Measurements from ENCODE around the gene ZBTB17. TPM values are rescaled to one million over a fixed set of nuclear protein-coding genes. Genes with fewer than 3 reads are reported as not detected.

ZBTB17 gene
- total and polyA plus RNA-seq, 2 of the 4 experiments (the other 2 are of a cell fraction) = 26.3 to 58.2 TPM

GRCh38 chr1:15915991-15916390, 59.9 kb downstream of the ZBTB17 start:
- Histone ChIP-seq H3K9me3 (ENCODE audit: control insufficient read depth, insufficient read depth, low read length) (no peaks in the 10 kb centered on the region), H2AFZ (replicated peaks; ENCODE audit: low read length, poor library complexity) (no peak overlapping the region), H4K91ac (ENCODE audit: insufficient read depth, low read depth, low read length) (no peak overlapping the region), H3K56ac (ENCODE audit: extremely low read depth, insufficient read depth, low read length) (peak overlapping the region; percentile 3; the same call in 1 of the 2 replicates), H3K4me3 (ENCODE audit: insufficient read depth, low read depth, low read length) (peak overlapping the region; percentile 24; the same call in 1 of the 2 replicates), H3K9ac (ENCODE audit: low read depth, low read length) (peak overlapping the region; percentile 21; the same call in 1 of the 2 replicates), H4K20me1 (ENCODE audit: insufficient read depth, low read length) (no peaks in the 10 kb centered on the region), H3K27ac (ENCODE audit: insufficient read depth, low read length) (peak overlapping the region; percentile 45; the same call in 1 of the 2 replicates), H3K4ac (ENCODE audit: low read depth, low read length) (peak overlapping the region; percentile 42; the same call in 1 of the 2 replicates), H2BK15ac (ENCODE audit: low read depth, low read length) (no peak overlapping the region; the same call in 2 of the 3 replicates), H3K4me2 (ENCODE audit: low read depth, low read length) (peak overlapping the region; percentile 92), H3K18ac (ENCODE audit: low read depth, low read length) (peak overlapping the region; percentile 49; the same call in 1 of the 2 replicates), H2BK120ac (ENCODE audit: low read depth, low read length) (peak overlapping the region; percentile 58; the same call in 1 of the 2 replicates), H2BK20ac (ENCODE audit: low read depth, low read length) (no peak overlapping the region; the same call in 1 of the 2 replicates), H3K36me3 (ENCODE audit: control insufficient read depth, insufficient read depth, low read length) (peaks cover 8% of the 10 kb centered on the region), H3K14ac (replicated peaks; ENCODE audit: low read depth, low read length) (peak overlapping the region; percentile 86), H4K5ac (ENCODE audit: low read depth, low read length) (no peak overlapping the region), H2AK5ac (ENCODE audit: low read depth, low read length) (peak overlapping the region; percentile 39; the same call in 1 of the 2 replicates), H3K23ac (ENCODE audit: low read depth, low read length) (peak overlapping the region; percentile 91; the same call in 1 of the 2 replicates), H2AK9ac (replicated peaks; ENCODE audit: low read depth, low read length, poor library complexity) (no peak overlapping the region), H3K79me1 (ENCODE audit: low read depth in 1 of 2, low read length in 2 of 2) (peaks cover 32 to 66% of the 10 kb centered on the region in 2 experiments), H3K27me3 (ENCODE audit: control insufficient read depth, insufficient read depth, low read length) (no peaks in the 10 kb centered on the region), H4K8ac (ENCODE audit: low read depth in 2 of 2, low read length in 2 of 2) (peak overlapping the region in 1 of 2 experiments; percentile 62; a peak in 2 of 4 replicates), H2BK5ac (ENCODE audit: low read depth, low read length, poor library complexity, severe bottlenecking) (peak overlapping the region; percentile 74), H3K4me1 (ENCODE audit: control insufficient read depth, insufficient read depth, low read length) (peaks cover 4% of the 10 kb centered on the region), H3K9me1 (ENCODE audit: insufficient read depth, low read length) (peaks cover 6% of the 10 kb centered on the region; the same call in 1 of the 2 replicates)
- ATAC-seq (ENCODE audit: low read depth) (peak; percentile 30; the same call in 1 of the 2 replicates), DNase-seq (peak; percentile 41)
- dilution Hi-C loops (cut with HindIII; ENCODE audit: low sequenced_read_pairs, unreplicated experiment) (no loop called here), in situ Hi-C loops (cut with MboI; ENCODE audit: low sequenced_read_pairs) (no loop called here), intact Hi-C loops (cut with micrococcal nuclease) (loop anchor here (5.0 kb wide), 1 partner anchor 64 kb away; no protein-coding TSS in a partner anchor)
- WGBS, 2 experiments (ENCODE audit: extremely low coverage in 2 of 2, insufficient read length in 1 of 2) = no CpG with 5 or more reads among the region's 4 CpGs
- CTCF ChIA-PET = interaction anchor here (0.6 to 1.5 kb wide), 2 partner anchors 18 to 100 kb away, joined by 3 read pairs; no protein-coding TSS in a partner anchor
- no TSS peak for BruUV-seq (replicated peaks)
- TF ChIP-seq BHLHE40 (IDR thresholded peaks at IDR 0.05; ENCODE audit: low read depth, low read length) (no peak), CEBPB (IDR thresholded peaks at IDR 0.05; ENCODE audit: low read depth, low read length) (no peak), SMC3 (IDR thresholded peaks at IDR 0.05; ENCODE audit: low read depth, low read length) (no peak), CHD1 (IDR thresholded peaks at IDR 0.05; ENCODE audit: low read depth, low read length) (no peak), MAFK (IDR thresholded peaks at IDR 0.05; ENCODE audit: low read depth, low read length) (no peak), MXI1 (IDR thresholded peaks at IDR 0.05; ENCODE audit: borderline replicate concordance, low read depth, low read length) (no peak), NFE2L2 (IDR thresholded peaks at IDR 0.05; ENCODE audit: low read depth, low read length) (no peak), MAZ (IDR thresholded peaks at IDR 0.05; ENCODE audit: borderline replicate concordance, low read depth, low read length) (no peak), USF2 (IDR thresholded peaks at IDR 0.05; ENCODE audit: low read depth, low read length) (no peak), RFX5 (IDR thresholded peaks at IDR 0.05; ENCODE audit: low read depth, low read length) (no peak), CTCF (conservative IDR thresholded peaks at IDR 0.05; ENCODE audit: low read depth, low read length) (no peak)
- POLR2A ChIA-PET (ENCODE audit: unreplicated experiment) = interaction anchor here (0.6 kb wide), 1 partner anchor 69 kb away, joined by 4 read pairs; the partner anchor contains the start of gene SPEN
